Thoracic aorta (tissue), 2 donors: ENCODE data around the gene CYP3A7. TPM values are rescaled to one million over a fixed set of nuclear protein-coding genes. Genes with fewer than 3 reads are reported as not detected.
"Not testable (repeated sequence)": the region's sequence is repeated elsewhere in the genome, so short reads cannot be mapped to it uniquely, and the experiment has no call there.

Source experiments
- ATAC-seq: fragments of 150-250 bp; one replicate; pipeline ENCODE4 v1.8.0; 2017; ENCODE audit warnings: low read depth; ENCODE audit not compliant: insufficient number of reproducible peaks, low FRiP score
- DNase-seq: peaks from one replicate; pipeline ENCODE4 v3.0.0-alpha.2; 2020; ENCODE audit warnings: low spot score
- H3K27ac ChIP-seq, 2 donors: fragments of 200-600 bp; sonication (generic); 1 replicate in 1 of 2; 2 replicates in 1 of 2; pipeline ENCODE4 v1.5.1; 2016; ENCODE audit warnings: mild to moderate bottlenecking in 2 of 2, moderate library complexity in 2 of 2
- H3K27me3 ChIP-seq: fragments of 200-600 bp; sonication (generic); replicated peaks from 2 replicates; pipeline ENCODE4 v1.6.0; 2016; ENCODE audit warnings: mild to moderate bottlenecking; ENCODE audit not compliant: insufficient read depth
- H3K36me3 ChIP-seq: fragments of 200-600 bp; sonication (generic); one replicate; pipeline ENCODE4 v1.5.1; 2016
- H3K4me1 ChIP-seq, 2 donors: fragments of 200-600 bp; sonication (generic); 1 replicate in 1 of 2; 2 replicates in 1 of 2; pipeline versions ENCODE4 v1.5.1 to v1.6.0; 2016; ENCODE audit warnings: low read depth in 2 of 2, mild to moderate bottlenecking in 1 of 2; ENCODE audit not compliant: control insufficient read depth in 1 of 2
- H3K4me3 ChIP-seq: fragments of 200-600 bp; sonication (generic); 2 replicates; pipeline ENCODE4 v1.5.1; 2016; ENCODE audit warnings: mild to moderate bottlenecking
- H3K9me3 ChIP-seq: fragments of 200-600 bp; sonication (generic); 2 replicates; pipeline ENCODE4 v1.5.1; 2016
- CTCF ChIP-seq: fragments of 200-600 bp; sonication (generic); IDR thresholded peaks from one replicate; pipeline ENCODE4 v1.5.1; 2019; ENCODE audit warnings: antibody characterized with exemption
- total RNA-seq, 2 donors: library from RNA; depleted of rRNA; stranded (reverse); fragments of >200 nt; gene quantifications; one replicate each; pipeline versions ENCODE4 v1.1.0 to v1.2.3, GENCODE V29; 2016

Gene CYP3A7
- total RNA-seq, 2 donors from 2014 or later: not detected

GRCh38 chr7:99731638-99732374, 3.2 kb downstream of the CYP3A7 start:
- ATAC-seq (no peak), DNase-seq (no peak)
- no peaks in the 10 kb centered on the region for H3K9me3 ChIP-seq
- no peak overlapping the region for H3K27ac ChIP-seq
- TF ChIP-seq CTCF: no peak
- no peaks in the 10 kb centered on the region for H3K27me3 ChIP-seq
- no peaks in the 10 kb centered on the region for H3K4me1 ChIP-seq
- H3K36me3 ChIP-seq: no peaks in the 10 kb centered on the region
- H3K4me3 ChIP-seq: no peak overlapping the region

- no peak overlapping the region for H3K27ac ChIP-seq
- H3K4me3 ChIP-seq: no peak overlapping the region
- ATAC-seq: no peak
- no peak for TF ChIP-seq CTCF
- H3K9me3 ChIP-seq: no peaks in the 10 kb centered on the region
- no peaks in the 10 kb centered on the region for H3K36me3 ChIP-seq
- H3K4me1 ChIP-seq: no peaks in the 10 kb centered on the region
- no peaks in the 10 kb centered on the region for H3K27me3 ChIP-seq
- no peak for DNase-seq
Observed at GRCh38 chr7:99730992-99731391, 4.0 kb downstream of the CYP3A7 start.

GRCh38 chr7:99730238-99730810, 4.7 kb downstream of the CYP3A7 start:
- Histone ChIP-seq H3K27ac (no peak overlapping the region), H3K36me3 (no peaks in the 10 kb centered on the region), H3K4me3 (no peak overlapping the region), H3K4me1 (no peaks in the 10 kb centered on the region), H3K27me3 (no peaks in the 10 kb centered on the region), H3K9me3 (no peaks in the 10 kb centered on the region)
- ATAC-seq (no peak), DNase-seq (no peak)
- no peak for TF ChIP-seq CTCF

- Histone ChIP-seq H3K4me1 (no peaks in the 10 kb centered on the region), H3K27me3 (no peaks in the 10 kb centered on the region), H3K9me3 (no peaks in the 10 kb centered on the region), H3K36me3 (no peaks in the 10 kb centered on the region), H3K27ac (no peak overlapping the region), H3K4me3 (no peak overlapping the region)
- no peak for DNase-seq
- no peak for ATAC-seq
- no peak for TF ChIP-seq CTCF
Observed at GRCh38 chr7:99729486-99730237, 5.3 kb downstream of the CYP3A7 start.

- Histone ChIP-seq H3K4me3 (no peak overlapping the region), H3K27me3 (no peaks in the 10 kb centered on the region), H3K4me1 (no peaks in the 10 kb centered on the region), H3K9me3 (no peaks in the 10 kb centered on the region), H3K36me3 (no peaks in the 10 kb centered on the region), H3K27ac (no peak overlapping the region)
- TF ChIP-seq CTCF: no peak
- ATAC-seq (no peak), DNase-seq (no peak)
Observed at GRCh38 chr7:99728615-99729014, 6.4 kb downstream of the CYP3A7 start.

GRCh38 chr7:99723201-99723600, 11.8 kb downstream of the CYP3A7 start:
- not testable (repeated sequence) for H3K4me3 ChIP-seq, H3K4me1 ChIP-seq, H3K27ac ChIP-seq, ATAC-seq, H3K36me3 ChIP-seq, DNase-seq, H3K27me3 ChIP-seq, H3K9me3 ChIP-seq
